Measurements from ENCODE around the gene MUC4.

DNA sequence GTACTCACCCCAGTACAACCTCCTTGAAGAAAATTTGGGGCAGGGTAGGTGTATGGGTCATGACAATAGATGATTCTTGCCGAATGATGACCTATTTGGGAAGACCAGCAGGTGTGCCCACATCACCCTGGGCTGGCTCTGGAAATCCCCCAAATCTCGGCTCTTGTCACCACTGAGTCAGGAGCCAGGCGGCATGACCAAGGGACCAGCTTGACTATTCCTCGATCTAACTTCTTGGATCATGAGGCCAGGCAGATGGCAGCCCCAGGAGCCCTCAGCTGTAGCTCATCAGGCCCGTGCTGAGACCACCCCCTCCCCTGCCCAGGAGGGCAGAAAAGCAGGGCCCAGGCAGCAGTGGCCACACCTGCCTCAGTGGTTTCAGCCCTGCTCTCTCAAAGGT is 9.2 kb upstream of the MUC4 start:
- TF ChIP-seq, protein P1, sequence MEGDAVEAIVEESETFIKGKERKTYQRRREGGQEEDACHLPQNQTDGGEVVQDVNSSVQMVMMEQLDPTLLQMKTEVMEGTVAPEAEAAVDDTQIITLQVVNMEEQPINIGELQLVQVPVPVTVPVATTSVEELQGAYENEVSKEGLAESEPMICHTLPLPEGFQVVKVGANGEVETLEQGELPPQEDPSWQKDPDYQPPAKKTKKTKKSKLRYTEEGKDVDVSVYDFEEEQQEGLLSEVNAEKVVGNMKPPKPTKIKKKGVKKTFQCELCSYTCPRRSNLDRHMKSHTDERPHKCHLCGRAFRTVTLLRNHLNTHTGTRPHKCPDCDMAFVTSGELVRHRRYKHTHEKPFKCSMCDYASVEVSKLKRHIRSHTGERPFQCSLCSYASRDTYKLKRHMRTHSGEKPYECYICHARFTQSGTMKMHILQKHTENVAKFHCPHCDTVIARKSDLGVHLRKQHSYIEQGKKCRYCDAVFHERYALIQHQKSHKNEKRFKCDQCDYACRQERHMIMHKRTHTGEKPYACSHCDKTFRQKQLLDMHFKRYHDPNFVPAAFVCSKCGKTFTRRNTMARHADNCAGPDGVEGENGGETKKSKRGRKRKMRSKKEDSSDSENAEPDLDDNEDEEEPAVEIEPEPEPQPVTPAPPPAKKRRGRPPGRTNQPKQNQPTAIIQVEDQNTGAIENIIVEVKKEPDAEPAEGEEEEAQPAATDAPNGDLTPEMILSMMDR (IDR thresholded peaks at IDR 0.05 in 4 of 5, conservative IDR thresholded peaks at IDR 0.05 in 1 of 5): no peak
- TF ChIP-seq POLR2A (IDR thresholded peaks at IDR 0.05): no peak

Measured in gastrocnemius medialis (tissue), 4 donors.